HG03097 (cell line): ENCODE data around the gene PRDM13.
"Not testable (repeated sequence)": the region's sequence is repeated elsewhere in the genome, so short reads cannot be mapped to it uniquely, and the experiment has no call there.

Experiments used
- ATAC-seq: cut with Tn5 transposase; IDR thresholded peaks from one replicate; pipeline ENCODE4 v1.9.1; 2021; ENCODE audit not compliant: unreplicated experiment, low FRiP score

PRDM13 gene

DNA sequence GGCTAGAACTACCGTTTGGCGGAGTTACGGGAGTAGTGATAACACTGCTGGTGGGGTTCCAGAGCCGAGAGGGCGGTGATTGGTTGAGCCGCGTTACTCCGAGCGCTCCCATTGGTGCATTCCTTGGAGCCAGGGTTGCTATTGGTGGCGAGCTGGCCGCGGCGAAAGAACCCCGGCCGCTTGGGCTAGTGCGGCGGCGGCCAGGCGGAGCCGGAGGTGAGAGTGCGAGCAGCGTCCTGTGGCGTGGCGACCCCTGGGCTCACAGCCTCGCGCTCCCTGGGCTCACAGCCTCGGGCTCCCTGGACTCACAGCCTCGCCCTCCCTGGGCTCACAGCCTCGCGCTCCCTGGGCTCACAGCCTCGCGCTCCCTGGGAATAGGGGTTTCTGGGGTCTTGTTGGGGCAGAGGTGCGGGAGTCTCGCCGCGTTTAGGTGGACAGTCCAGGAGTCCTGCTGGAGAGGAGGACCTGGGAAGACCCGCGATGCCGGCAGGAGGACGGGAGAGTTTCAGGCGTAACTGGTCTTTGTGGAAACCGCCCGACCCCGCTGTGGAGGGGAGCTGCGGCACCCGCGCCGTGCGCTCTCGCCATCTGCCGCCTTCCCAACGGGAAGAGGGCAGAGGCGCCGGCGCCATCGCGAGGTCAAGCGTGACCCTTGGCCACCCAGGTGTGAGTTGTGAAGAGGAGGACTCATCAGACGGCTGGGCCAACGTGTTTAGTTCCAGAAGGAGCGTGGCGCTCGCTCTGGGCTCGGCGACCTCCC, 12.2 kb downstream of the PRDM13 start:
- ATAC-seq = no peak

DNA sequence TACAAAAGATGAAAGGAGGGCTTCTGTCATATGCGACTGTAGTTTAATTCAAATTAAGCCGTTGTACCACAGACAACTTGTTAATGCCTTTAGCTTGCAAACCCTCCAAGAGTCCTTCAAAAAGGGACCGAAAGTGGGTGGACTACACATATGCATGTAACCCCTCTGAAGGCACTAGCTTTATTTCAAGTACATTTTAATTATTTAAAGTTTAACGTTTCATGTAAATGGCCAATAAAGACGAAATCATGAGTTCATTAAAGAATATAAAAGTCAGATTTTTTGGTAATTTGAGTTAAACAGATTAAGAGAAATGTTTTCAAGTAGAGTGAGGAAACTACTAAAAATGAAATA, 12.8 kb downstream of the PRDM13 start:
- ATAC-seq = no peak

DNA sequence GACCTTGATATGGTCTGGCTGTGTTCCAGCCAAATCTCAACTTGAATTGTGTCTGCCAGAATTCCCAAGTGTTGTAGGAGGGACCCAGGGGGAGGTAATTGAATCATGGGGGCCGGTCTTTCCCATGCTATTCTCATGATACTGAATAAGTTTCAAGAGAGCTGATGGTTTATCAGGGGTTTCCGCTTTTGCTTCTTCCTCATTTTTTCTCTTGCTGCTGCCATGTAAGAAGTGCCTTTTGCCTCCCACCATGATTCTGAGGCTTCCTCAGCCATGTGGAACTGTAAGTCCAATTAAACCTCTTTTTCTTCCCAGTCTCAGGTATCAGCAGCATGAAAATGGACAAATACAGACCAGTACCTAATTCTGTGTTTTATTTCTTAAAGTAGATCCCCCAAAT, 15.4 kb downstream of the PRDM13 start:
- ATAC-seq = not testable (repeated sequence)

DNA sequence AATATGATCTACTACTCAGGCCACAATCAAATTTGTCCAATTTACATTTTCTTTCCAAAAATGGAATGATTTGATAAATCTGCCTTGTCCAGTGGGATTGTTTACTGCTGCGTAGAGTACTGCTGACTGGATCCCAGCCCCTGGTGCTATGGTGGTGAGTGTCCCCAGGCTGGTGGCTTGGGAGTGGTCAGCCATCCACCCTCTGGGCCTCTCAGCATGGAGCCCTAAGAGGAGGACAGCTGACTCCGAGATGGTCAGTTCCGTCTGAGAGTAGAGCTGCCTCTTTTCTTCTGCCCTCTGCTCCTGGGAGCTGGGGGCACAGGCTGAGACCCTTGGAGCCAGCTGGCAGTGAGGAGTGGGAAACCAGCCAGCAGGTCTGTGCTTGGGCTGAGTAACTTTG, 22.7 kb downstream of the PRDM13 start:
- no peak for ATAC-seq

DNA sequence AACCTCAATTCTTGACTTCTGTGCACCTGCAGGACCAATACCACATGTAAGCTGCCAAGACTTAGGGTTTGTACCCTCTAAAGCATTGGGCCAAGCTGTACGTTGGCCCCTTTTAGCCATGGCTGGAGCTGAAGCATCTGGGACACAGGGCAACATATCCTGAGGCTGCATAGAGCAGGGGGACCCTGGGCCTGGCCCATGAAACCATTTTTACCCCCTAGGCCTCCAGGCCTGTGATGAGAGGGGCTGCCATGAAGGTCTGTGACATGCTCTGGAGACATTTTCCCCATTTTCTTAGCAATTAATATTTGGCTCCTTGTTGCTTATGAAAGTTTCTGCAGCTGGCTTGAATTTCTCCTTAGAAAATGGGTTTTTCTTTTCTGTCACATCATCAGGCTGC, 31.0 kb downstream of the PRDM13 start:
- ATAC-seq = no peak

DNA sequence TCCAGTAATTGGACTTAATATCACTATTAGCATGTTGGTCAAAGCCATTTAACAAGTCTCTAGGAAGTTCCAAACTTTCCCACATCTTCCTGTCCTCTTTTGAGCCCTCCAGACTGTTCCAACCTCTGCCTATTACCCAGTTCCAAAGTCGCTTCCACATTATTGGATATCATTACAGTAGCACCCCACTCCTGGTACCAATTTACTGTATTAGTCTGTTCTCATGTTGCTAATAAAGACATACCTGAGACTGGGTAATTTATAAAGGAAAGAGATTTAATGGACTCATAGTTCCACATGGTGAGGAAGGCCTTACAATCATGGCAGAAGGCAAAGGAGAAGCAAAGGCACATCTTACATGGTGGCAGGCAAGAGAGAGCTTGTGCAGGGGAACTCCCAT, 31.7 kb downstream of the PRDM13 start:
- not testable (repeated sequence) for ATAC-seq

DNA sequence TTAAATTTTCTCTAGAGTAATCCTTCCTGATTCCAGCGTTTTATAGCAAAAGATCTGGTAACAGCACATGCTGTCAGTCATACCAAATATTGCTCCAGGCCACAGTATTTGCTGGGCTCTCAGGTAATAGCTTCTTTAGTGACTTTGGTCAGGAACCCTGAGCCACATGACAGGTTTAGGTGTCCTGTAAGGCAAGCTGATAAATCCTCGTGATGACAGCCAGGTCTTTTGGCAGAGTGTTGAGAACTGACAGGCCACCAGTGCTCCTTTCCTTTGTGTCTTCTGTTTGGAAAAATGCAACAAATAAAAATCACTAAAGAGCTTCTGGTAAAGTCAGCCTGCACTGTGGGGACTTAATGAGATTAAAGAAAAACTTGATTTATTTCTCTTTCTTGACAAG, 34.6 kb downstream of the PRDM13 start:
- ATAC-seq = no peak

DNA sequence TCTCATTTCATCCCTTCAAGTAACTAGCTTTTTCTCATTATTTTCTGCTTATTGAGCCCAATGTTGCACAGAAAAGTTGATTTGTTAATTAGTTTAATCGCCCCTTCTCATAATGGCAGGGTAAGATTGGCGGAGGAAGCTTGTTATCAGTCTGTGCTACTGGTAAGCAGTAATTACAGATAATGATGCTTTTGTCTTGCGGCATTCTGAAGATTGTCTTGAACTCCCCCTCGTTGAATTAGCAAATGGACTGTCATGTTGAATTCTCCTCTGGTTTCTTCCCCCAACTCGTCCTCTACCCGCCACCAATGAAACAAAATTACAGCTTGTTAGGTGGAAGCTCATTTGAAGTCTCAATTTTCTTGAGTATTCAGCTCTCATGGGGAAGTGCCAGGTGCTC, 39.4 kb downstream of the PRDM13 start:
- ATAC-seq = no peak

DNA sequence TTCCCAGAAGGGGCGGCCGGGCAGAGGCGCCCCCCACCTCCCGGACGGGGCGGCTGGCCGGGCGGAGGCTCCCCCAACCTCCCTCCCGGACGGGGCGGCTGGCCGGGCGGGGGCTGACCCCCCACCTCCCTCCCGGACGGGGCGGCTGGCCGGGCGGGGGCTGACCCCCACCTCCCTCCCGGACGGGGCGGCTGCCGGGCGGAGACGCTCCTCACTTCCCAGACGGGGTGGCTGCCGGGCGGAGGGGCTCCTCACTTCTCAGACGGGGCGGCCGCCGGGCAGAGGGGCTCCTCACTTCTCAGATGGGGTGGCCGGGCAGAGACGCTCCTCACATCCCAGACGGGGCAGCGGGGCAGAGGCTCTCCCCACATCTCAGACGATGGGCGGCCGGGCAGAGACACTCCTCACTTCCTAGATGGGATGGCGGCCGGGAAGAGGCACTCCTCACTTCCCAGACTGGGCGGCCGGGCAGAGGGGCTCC, 43.5 kb downstream of the PRDM13 start:
- ATAC-seq = not testable (repeated sequence)

DNA sequence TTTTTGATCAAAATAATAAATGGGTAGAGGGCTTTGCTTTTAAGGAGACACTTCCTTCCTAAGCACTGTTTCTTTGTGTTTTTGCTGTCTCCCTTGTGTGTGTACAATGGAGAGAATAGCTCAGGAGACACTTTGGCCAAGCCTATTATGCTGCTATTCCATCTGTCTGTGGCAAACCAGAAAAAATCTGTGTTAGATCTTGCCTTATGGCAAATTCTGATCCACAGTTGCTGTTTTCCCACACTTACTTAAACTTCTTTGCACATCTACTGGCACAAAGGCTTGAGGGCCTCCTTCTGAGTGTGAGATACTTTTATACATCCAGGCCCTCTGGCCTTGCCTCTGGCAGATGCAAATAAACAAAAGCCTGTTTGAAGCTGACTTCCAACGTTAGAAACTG, 53.6 kb downstream of the PRDM13 start:
- no peak for ATAC-seq

DNA sequence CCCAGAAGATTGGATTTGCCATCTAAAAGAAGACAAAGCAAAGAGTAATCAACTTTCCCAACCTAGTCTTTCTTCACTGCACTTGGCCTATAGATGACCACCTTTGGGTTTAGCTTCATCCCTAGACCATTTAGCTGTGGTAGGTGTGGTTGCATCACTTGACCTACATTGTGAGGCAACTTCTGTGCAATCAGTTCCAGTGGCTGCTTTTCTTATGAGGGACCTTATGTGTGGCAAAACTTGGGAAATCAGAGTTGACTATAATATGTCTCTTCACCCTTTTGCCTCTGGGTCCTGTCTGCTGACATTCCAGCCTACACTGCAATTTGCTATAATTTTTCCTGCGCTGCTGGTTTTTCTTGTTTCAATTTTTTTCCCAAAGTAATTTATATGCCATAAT, 55.2 kb downstream of the PRDM13 start:
- ATAC-seq = no peak

DNA sequence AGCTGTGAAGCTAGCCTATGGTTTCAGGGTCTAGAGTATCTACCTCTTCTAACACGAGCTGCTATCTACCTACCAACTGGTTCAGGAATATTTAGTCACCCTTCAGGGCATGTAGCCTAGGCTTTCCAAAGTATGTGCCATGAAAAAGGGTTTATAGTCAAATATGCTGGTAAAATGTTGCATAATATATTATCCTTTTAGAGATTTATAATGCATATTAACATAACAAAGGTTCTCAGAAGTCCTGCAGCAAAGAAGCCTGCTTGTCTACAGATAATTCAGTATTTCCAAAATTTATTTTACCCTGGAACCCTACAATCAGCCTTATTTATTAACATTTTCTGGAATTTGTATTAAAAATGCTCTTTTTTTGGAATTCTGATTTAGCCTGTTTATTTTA, 56.0 kb downstream of the PRDM13 start:
- no peak for ATAC-seq
